VCaP (cell line): ENCODE results near the gene APOE.

Experiments used
- H3K27ac ChIP-seq: fragments of 450-650 bp; 2 replicates; pipeline ENCODE4 v1.5.1; 2017
- CTCF ChIP-seq: fragments of 450-650 bp; conservative IDR thresholded peaks from 2 replicates; pipeline ENCODE4 v1.5.1; 2017; ENCODE audit warnings: mild to moderate bottlenecking, moderate library complexity

Gene APOE

GRCh38 chr19:44905437-44906160 lies at the start of gene APOE:
Gene APOE (plus strand): TSS chr19:44905796. CDS start chr19:44906625, 829 bp downstream.
- no peak for TF ChIP-seq CTCF
- H3K27ac ChIP-seq: peak within 1 kb of the TSS; percentile 37; the same call in 1 of the 2 replicates

GRCh38 chr19:44856421-44857083 lies 49.0 kb upstream of the APOE start:
- no peak for TF ChIP-seq CTCF
- peak overlapping the region; percentile 78 for H3K27ac ChIP-seq

DNA sequence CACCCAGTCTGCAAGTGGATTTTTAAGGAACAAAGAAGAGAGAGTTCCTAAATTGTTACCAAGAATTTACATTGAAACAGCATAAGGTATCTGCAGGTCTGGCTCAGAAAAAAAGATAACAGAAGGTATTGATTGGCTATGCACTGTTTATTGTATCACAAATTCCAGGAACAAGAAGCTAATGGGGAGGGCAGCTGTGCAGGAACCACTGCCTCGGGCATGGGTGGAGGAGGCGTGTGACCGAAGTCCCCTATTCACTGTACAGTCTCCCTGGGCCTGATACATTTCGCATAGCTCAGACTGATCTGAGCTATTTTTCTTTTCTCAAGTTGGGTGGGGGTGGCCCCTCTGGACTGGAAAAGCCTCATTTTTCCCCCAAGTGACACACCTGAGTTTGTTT lies 47.8 kb upstream of the APOE start:
- peak overlapping the region; percentile 78 for H3K27ac ChIP-seq
- TF ChIP-seq CTCF: no peak

DNA sequence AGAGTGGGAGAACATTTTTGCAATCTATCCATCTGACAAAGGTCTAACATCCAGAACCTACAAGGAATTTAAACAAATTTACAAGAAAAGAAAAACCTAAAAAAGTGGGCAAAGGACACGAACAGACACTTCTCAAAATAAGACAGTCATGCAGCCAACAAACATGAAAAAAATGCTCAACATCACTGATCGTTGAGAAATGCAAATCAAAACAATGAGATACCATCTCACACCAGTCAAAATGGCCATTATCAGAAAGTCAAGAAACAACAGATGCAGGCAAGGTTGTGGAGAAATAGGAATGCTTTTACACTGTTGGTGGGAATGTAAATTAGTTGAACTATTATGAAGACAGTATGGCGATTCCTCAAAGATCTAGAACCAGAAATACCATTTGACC lies 44.0 kb upstream of the APOE start:
- H3K27ac ChIP-seq: peak overlapping the region; percentile 78

DNA sequence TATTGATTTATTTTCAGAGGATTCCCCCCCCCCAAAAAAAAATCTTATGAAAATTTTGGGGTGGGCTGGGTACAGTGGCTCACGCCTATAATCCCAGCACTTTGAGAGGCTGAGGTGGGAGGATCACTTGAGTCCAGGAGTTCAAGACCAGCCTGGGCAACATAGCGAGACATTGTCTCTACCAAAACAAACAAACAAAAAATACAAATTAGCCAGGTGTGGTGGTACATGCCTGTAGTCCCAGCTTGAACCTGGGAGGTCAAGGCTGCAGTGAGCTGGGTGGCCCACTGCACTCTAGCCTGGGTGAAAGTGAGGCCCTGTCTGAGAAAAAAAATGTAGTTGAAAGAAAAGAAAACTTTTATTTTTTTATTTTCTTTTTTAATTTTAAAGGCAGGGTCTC lies 41.6 kb upstream of the APOE start:
- TF ChIP-seq CTCF: no peak
- H3K27ac ChIP-seq: no peak overlapping the region

GRCh38 chr19:44865196-44865767 lies 40.3 kb upstream of the APOE start:
- TF ChIP-seq CTCF: no peak
- H3K27ac ChIP-seq: no peak overlapping the region

DNA sequence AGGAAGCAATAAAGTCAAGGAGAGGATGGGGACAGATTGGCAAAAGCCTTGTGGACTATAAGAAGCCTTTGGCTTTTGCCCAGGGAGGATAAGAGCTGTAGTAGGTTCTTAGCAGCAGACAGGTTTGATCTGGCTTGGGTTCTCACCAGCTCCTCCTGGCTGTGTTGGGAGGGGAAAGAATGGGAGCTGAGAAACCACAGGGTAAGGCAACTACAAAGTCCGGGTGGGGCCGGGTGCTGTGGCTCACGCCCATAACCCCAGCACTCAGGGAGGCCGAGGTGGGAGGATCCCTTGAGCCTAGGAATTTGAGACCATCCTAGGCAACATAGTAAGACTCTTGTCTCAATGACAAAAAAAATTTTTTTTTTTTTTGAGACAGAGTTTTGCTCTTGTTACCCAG lies 38.9 kb upstream of the APOE start:
- H3K27ac ChIP-seq: no peak overlapping the region
- no peak for TF ChIP-seq CTCF

DNA sequence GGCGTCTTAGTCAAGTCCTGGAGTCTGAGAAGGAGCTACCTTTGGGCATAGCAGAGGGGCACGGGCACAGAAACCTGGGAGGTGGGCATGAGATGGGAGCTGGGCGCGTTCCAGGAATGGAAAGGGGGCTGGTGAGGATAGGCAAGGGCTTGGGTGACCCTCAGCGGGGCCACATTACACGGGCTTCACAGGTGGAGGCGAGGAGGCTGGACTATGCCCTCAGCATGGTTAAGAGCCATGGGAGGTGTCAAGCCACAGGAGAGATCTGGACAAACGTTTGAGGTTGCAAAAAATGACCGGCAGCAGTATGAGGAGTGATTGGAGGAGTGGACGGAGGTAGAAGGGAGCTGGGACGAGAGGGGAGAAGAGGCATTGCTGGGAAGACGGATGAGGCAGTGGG lies 38.0 kb upstream of the APOE start:
- H3K27ac ChIP-seq: no peak overlapping the region
- no peak for TF ChIP-seq CTCF
